Measurements from ENCODE around the gene SEC14L5. TPM values are rescaled to one million over a fixed set of nuclear protein-coding genes. Genes with fewer than 3 reads are reported as not detected.

SEC14L5 gene
- total RNA-seq, 1 experiment from 2014 or later: 2.3 TPM

DNA sequence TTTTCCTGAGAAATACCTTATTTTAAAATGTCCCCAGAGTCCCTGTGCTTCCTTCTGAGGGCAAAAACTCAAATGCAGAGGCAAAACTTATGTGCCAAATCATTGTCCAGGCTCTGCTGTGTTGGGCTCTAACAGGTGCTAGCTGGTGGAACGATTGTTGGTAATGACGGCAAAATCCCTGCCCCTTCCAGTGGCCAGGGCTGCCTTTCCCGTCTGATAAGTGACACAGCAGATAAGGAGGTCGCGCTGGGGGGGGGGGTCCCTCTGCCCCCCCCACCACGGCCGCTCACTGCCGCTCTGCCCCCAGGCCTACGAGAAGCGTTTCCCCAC lies 29.1 kb downstream of the SEC14L5 start:
- Mint-ChIP-seq H3K4me1 (no peaks in the 10 kb centered on the region), H3K27ac (no peak overlapping the region), H3K4me3 (peak overlapping the region; percentile 58), H3K9me3 (peaks cover 7% of the 10 kb centered on the region), H3K27me3 (ENCODE audit: low read depth) (peaks cover 41% of the 10 kb centered on the region), H3K36me3 (no peaks in the 10 kb centered on the region)
- TF ChIP-seq, protein P1, sequence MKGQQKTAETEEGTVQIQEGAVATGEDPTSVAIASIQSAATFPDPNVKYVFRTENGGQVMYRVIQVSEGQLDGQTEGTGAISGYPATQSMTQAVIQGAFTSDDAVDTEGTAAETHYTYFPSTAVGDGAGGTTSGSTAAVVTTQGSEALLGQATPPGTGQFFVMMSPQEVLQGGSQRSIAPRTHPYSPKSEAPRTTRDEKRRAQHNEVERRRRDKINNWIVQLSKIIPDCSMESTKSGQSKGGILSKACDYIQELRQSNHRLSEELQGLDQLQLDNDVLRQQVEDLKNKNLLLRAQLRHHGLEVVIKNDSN (CRISPR knock-in tag; IDR thresholded peaks at IDR 0.05): 0 out of 2 replicates have a peak, but pooled peaks have one; percentile 12
- TF ChIP-seq KAT7 (CRISPR knock-in tag; IDR thresholded peaks at IDR 0.05; ENCODE audit: borderline replicate concordance): no peak
- TF ChIP-seq, protein P2, sequence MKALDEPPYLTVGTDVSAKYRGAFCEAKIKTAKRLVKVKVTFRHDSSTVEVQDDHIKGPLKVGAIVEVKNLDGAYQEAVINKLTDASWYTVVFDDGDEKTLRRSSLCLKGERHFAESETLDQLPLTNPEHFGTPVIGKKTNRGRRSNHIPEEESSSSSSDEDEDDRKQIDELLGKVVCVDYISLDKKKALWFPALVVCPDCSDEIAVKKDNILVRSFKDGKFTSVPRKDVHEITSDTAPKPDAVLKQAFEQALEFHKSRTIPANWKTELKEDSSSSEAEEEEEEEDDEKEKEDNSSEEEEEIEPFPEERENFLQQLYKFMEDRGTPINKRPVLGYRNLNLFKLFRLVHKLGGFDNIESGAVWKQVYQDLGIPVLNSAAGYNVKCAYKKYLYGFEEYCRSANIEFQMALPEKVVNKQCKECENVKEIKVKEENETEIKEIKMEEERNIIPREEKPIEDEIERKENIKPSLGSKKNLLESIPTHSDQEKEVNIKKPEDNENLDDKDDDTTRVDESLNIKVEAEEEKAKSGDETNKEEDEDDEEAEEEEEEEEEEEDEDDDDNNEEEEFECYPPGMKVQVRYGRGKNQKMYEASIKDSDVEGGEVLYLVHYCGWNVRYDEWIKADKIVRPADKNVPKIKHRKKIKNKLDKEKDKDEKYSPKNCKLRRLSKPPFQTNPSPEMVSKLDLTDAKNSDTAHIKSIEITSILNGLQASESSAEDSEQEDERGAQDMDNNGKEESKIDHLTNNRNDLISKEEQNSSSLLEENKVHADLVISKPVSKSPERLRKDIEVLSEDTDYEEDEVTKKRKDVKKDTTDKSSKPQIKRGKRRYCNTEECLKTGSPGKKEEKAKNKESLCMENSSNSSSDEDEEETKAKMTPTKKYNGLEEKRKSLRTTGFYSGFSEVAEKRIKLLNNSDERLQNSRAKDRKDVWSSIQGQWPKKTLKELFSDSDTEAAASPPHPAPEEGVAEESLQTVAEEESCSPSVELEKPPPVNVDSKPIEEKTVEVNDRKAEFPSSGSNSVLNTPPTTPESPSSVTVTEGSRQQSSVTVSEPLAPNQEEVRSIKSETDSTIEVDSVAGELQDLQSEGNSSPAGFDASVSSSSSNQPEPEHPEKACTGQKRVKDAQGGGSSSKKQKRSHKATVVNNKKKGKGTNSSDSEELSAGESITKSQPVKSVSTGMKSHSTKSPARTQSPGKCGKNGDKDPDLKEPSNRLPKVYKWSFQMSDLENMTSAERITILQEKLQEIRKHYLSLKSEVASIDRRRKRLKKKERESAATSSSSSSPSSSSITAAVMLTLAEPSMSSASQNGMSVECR (CRISPR knock-in tag; IDR thresholded peaks at IDR 0.05; ENCODE audit: borderline replicate concordance): 0 out of 2 replicates have a peak, but pooled peaks have one; percentile 47
- 0 out of 2 replicates have a peak, but pooled peaks have one; percentile 40 for TF ChIP-seq SMAD4 (CRISPR knock-in tag; IDR thresholded peaks at IDR 0.05)
- no peak for TF ChIP-seq SP1 (CRISPR knock-in tag; conservative IDR thresholded peaks at IDR 0.05)
- ATAC-seq (peak; percentile 29), DNase-seq (ENCODE audit: low spot score) (no peak)
- CTCF ChIA-PET: interaction anchor here (1.2 to 1.5 kb wide), 2 partner anchors 38 to 72 kb away, joined by 3 to 4 read pairs; no protein-coding TSS in a partner anchor
- POLR2A ChIA-PET: no interaction called here

DNA sequence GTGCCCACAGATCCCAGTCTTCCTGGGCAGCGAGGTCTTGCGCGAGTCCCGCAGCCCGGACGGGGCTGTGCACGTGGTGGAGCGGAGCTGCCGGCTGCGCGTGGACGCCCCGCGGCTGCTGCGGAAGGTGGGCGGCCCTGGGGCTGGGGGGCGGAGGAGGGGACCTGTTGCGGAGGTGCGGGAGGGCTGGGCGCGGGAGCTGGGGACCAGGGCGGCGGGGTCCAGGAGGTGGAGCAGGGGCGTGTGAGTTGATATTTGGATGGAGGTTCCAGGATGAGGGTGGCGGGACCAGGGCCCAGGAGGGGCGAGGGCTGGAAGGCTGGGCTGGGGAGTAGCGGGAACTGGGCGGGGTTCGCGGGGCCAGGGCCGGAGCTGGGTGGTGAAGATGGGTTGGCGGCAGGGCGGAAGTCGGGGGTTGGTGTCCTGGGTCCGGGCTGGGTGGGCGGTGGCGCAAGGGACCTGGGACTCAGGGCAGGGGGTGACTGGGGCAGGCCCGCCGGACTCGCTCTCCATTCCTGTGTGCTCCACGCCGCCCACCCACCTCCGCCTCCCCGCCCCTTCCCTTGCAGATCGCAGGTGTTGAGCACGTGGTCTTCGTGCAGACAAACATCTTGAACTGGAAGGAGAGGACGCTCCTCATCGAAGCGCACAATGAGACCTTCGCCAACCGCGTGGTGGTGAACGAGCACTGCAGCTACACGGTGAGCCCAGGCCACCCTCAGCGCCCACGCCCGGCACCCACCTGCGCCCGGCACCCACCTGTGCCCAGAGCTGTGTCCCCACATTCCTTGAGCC lies 29.6 kb downstream of the SEC14L5 start:
- Mint-ChIP-seq H3K27me3 (ENCODE audit: low read depth) (peaks cover 41% of the 10 kb centered on the region), H3K27ac (no peak overlapping the region), H3K4me1 (no peaks in the 10 kb centered on the region), H3K9me3 (peaks cover 7% of the 10 kb centered on the region), H3K36me3 (no peaks in the 10 kb centered on the region), H3K4me3 (peak overlapping the region; percentile 58)
- ChIA-PET CTCF (interaction anchor here (1.2 to 1.5 kb wide), 2 partner anchors 37 to 71 kb away, joined by 3 to 4 read pairs; no protein-coding TSS in a partner anchor), POLR2A (no interaction called here)
- DNase-seq (ENCODE audit: low spot score) (peak; percentile 53), ATAC-seq (peak; percentile 93)
- TF ChIP-seq, protein P3, sequence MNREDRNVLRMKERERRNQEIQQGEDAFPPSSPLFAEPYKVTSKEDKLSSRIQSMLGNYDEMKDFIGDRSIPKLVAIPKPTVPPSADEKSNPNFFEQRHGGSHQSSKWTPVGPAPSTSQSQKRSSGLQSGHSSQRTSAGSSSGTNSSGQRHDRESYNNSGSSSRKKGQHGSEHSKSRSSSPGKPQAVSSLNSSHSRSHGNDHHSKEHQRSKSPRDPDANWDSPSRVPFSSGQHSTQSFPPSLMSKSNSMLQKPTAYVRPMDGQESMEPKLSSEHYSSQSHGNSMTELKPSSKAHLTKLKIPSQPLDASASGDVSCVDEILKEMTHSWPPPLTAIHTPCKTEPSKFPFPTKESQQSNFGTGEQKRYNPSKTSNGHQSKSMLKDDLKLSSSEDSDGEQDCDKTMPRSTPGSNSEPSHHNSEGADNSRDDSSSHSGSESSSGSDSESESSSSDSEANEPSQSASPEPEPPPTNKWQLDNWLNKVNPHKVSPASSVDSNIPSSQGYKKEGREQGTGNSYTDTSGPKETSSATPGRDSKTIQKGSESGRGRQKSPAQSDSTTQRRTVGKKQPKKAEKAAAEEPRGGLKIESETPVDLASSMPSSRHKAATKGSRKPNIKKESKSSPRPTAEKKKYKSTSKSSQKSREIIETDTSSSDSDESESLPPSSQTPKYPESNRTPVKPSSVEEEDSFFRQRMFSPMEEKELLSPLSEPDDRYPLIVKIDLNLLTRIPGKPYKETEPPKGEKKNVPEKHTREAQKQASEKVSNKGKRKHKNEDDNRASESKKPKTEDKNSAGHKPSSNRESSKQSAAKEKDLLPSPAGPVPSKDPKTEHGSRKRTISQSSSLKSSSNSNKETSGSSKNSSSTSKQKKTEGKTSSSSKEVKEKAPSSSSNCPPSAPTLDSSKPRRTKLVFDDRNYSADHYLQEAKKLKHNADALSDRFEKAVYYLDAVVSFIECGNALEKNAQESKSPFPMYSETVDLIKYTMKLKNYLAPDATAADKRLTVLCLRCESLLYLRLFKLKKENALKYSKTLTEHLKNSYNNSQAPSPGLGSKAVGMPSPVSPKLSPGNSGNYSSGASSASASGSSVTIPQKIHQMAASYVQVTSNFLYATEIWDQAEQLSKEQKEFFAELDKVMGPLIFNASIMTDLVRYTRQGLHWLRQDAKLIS (CRISPR knock-in tag; IDR thresholded peaks at IDR 0.05; ENCODE audit: borderline replicate concordance): no peak
- TF ChIP-seq FOXP1 (CRISPR knock-in tag; IDR thresholded peaks at IDR 0.05; ENCODE audit: borderline replicate concordance) (peak; percentile 76; the same call in 1 of the 2 replicates), SMAD3 (CRISPR knock-in tag; IDR thresholded peaks at IDR 0.05; ENCODE audit: borderline replicate concordance) (no peak), SMAD4 (CRISPR knock-in tag; IDR thresholded peaks at IDR 0.05) (no peak), GTF2I (CRISPR knock-in tag; conservative IDR thresholded peaks at IDR 0.05) (no peak), FOXJ3 (CRISPR knock-in tag; IDR thresholded peaks at IDR 0.05; ENCODE audit: borderline replicate concordance) (no peak), ETV6 (CRISPR knock-in tag; IDR thresholded peaks at IDR 0.05) (0 out of 2 replicates have a peak, but pooled peaks have one; percentile 69), IRF2 (CRISPR knock-in tag; IDR thresholded peaks at IDR 0.05; ENCODE audit: borderline replicate concordance, low read depth) (no peak), EMX1 (CRISPR knock-in tag; IDR thresholded peaks at IDR 0.05) (no peak), ZNF317 (CRISPR knock-in tag; IDR thresholded peaks at IDR 0.05; ENCODE audit: borderline replicate concordance, low read depth) (no peak; the same call in 1 of the 2 replicates), SP1 (CRISPR knock-in tag; conservative IDR thresholded peaks at IDR 0.05) (no peak), RORB (CRISPR knock-in tag; IDR thresholded peaks at IDR 0.05) (no peak)
- TF ChIP-seq, protein P4, sequence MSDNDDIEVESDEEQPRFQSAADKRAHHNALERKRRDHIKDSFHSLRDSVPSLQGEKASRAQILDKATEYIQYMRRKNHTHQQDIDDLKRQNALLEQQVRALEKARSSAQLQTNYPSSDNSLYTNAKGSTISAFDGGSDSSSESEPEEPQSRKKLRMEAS (CRISPR knock-in tag; IDR thresholded peaks at IDR 0.05): peak; percentile 95
- TF ChIP-seq, protein P5, sequence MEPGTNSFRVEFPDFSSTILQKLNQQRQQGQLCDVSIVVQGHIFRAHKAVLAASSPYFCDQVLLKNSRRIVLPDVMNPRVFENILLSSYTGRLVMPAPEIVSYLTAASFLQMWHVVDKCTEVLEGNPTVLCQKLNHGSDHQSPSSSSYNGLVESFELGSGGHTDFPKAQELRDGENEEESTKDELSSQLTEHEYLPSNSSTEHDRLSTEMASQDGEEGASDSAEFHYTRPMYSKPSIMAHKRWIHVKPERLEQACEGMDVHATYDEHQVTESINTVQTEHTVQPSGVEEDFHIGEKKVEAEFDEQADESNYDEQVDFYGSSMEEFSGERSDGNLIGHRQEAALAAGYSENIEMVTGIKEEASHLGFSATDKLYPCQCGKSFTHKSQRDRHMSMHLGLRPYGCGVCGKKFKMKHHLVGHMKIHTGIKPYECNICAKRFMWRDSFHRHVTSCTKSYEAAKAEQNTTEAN (CRISPR knock-in tag; IDR thresholded peaks at IDR 0.05): peak; percentile 48; the same call in 1 of the 2 replicates
- TF ChIP-seq, protein P6, sequence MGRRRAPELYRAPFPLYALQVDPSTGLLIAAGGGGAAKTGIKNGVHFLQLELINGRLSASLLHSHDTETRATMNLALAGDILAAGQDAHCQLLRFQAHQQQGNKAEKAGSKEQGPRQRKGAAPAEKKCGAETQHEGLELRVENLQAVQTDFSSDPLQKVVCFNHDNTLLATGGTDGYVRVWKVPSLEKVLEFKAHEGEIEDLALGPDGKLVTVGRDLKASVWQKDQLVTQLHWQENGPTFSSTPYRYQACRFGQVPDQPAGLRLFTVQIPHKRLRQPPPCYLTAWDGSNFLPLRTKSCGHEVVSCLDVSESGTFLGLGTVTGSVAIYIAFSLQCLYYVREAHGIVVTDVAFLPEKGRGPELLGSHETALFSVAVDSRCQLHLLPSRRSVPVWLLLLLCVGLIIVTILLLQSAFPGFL (CRISPR knock-in tag; IDR thresholded peaks at IDR 0.05; ENCODE audit: borderline replicate concordance): peak; percentile 68; the same call in 1 of the 2 replicates
- TF ChIP-seq, protein P7, sequence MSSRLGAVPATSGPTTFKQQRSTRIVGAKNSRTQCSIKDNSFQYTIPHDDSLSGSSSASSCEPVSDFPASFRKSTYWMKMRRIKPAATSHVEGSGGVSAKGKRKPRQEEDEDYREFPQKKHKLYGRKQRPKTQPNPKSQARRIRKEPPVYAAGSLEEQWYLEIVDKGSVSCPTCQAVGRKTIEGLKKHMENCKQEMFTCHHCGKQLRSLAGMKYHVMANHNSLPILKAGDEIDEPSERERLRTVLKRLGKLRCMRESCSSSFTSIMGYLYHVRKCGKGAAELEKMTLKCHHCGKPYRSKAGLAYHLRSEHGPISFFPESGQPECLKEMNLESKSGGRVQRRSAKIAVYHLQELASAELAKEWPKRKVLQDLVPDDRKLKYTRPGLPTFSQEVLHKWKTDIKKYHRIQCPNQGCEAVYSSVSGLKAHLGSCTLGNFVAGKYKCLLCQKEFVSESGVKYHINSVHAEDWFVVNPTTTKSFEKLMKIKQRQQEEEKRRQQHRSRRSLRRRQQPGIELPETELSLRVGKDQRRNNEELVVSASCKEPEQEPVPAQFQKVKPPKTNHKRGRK (CRISPR knock-in tag; IDR thresholded peaks at IDR 0.05; ENCODE audit: borderline replicate concordance): 0 out of 2 replicates have a peak, but pooled peaks have one; percentile 27
